Measurements from ENCODE around the gene ZNF213. TPM values are rescaled to one million over a fixed set of nuclear protein-coding genes. Genes with fewer than 3 reads are reported as not detected.
A peak's percentile ranks its signal among the peaks of the same experiment; 100 is the strongest.

ZNF213 gene
- total RNA-seq, 1 experiment from 2014 or later: 3.8 TPM

DNA sequence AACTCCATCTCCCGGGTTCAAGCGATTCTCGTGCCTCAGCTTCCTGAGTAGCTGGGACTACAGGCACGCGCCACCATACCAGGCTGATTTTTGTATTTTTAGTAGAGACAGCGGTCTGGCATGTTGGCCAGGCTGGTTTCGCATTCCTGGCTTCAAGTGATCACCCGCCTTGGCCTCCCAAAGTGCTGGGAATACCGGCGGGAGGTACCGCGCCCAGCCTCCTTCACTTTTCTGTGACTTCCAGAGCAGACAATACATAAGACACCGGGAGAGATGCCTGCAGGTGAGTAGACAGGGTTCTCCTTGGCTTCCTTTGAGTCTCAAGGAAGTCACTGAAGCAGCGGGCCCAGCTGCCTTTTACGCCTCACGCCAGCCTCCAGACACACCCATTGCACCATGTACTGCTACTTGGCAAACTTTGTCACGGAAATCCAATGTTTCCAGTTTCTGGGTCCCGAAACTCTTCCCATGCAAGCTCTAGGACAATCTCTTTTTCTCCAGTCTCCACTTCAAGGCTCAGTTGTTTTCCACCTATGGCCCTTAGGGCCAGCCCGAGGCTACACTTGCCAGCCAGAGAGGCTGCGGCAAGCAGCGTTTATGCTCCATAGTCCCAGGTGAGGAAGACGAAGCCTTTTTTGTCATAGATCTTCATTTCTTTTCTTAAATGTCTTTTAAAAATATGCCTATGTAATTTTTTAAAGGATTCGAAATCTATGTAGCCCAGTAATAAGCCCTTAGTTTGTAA, 52.3 kb downstream of the ZNF213 start:
- Histone ChIP-seq H3K27ac (no peak overlapping the region), H3K9me3 (replicated peaks) (peaks cover under 1% of the 10 kb centered on the region; the same call in 1 of the 2 replicates), H3K4me1 (replicated peaks) (peaks cover 33% of the 10 kb centered on the region), H3K27me3 (replicated peaks) (peaks cover 14% of the 10 kb centered on the region), H3K36me3 (no peaks in the 10 kb centered on the region), H3K4me3 (no peak overlapping the region)
- no peak for DNase-seq (ENCODE audit: low read depth in 1 of 2, low spot score in 2 of 2)

- H3K36me3 ChIP-seq: no peaks in the 10 kb centered on the region
- H3K27ac ChIP-seq: no peak within 1 kb of the TSS
- H3K4me1 ChIP-seq (replicated peaks): peaks cover 28% of the 10 kb centered on the region
- peaks cover 7% of the 10 kb centered on the region; the same call in 1 of the 2 replicates for H3K27me3 ChIP-seq (replicated peaks)
- DNase-seq (ENCODE audit: low read depth in 1 of 2, low spot score in 2 of 2): peak; percentile 62 to 68
- H3K4me3 ChIP-seq: peak within 1 kb of the TSS; percentile 43
- peaks cover 6% of the 10 kb centered on the region; the same call in 1 of the 2 replicates for H3K9me3 ChIP-seq (replicated peaks)
Measured at GRCh38 chr16:3187798-3188674, 53.2 kb downstream of the ZNF213 start, which contains the start of gene OR1F1. Gene OR1F1, plus strand, starts transcription at chr16:3188204.

DNA sequence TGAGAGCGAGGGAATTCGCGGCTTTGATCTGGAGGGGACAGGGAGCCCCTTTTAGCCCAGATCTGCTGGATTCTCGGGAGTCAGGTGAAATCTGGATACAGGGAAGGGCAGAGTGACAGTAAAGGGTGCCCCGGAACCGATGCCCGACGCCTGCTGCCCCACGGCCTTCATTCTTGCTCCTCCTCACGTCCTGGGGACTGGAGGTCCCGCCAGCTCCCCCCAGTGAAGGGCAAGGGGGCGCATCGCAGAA, 53.8 kb downstream of the ZNF213 start:
- Histone ChIP-seq H3K27me3 (replicated peaks) (peaks cover 2% of the 10 kb centered on the region; the same call in 1 of the 2 replicates), H3K4me3 (peak overlapping the region; percentile 43), H3K4me1 (replicated peaks) (peaks cover 22% of the 10 kb centered on the region), H3K27ac (no peak overlapping the region), H3K36me3 (no peaks in the 10 kb centered on the region), H3K9me3 (replicated peaks) (peaks cover 6% of the 10 kb centered on the region; the same call in 1 of the 2 replicates)
- no peak for DNase-seq (ENCODE audit: low read depth in 1 of 2, low spot score in 2 of 2)

DNA sequence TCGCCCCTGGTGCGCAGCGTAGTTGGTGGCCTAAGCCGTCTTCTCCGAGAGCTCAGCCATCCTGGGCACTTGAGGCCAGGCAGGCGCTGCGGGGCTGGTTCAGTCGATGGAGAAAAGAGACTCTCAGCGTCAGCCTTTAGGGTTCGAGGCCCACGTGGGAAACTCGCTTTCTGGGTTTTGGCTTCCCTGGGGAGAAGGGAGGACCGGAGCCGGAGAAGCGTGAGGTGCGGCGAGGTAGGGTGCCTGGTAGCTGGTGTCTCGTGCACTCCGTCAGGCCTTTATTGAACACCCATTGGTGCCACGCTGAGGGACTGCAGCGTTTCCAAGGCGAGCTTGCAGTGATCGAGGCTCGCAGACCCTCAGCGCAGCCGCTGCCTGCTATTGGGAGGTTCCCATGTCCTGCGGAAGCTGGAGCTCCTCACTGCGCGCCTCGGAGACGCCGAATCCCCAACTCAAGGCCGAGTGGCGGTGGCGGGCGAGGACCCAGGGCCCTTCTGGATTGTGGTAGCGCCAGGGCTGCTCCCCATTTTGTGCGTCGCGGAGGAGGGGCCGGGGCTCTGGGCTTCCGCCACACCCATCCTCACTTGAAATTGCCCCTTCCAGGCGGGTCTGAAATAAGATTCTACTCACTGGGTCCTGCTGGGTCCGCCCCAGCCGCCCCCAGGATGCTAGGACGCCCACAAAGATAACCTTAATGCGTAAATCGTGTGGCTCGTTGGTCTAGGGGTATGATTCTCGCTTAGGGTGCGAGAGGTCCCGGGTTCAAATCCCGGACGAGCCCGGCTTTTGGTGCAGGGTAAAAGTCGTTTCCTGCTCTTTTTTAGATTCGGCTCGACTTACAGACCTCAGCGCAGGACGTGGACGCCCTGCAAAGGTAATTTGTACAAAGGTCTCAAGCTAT, 54.3 kb downstream of the ZNF213 start:
- DNase-seq (ENCODE audit: low read depth in 1 of 2, low spot score in 2 of 2): peak; percentile 78 to 88
- Histone ChIP-seq H3K4me3 (peak overlapping the region; percentile 43), H3K36me3 (no peaks in the 10 kb centered on the region), H3K27me3 (replicated peaks) (no peaks in the 10 kb centered on the region; the same call in 1 of the 2 replicates), H3K4me1 (replicated peaks) (peaks cover 18% of the 10 kb centered on the region), H3K9me3 (replicated peaks) (peaks cover 6% of the 10 kb centered on the region; the same call in 1 of the 2 replicates), H3K27ac (no peak overlapping the region)

DNA sequence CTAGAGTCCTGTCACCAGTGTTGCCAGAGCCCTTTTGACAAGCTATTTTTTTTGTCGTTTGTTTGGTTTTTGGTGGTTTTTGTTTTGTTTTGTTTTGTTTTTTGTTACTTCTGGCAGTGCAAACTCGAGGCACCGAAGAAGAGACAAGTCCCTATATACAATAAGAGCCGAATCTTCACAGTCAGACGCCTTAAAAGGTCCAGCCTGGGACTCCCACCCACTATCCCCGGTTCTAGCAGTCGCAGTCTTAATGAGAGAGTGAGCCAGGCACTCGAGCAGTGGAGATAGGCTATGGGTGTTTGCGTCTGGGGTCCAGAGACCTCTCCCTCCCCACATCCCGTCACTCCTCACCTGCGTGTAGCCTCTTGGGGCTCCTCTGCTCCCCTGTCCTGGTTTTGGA, 55.0 kb downstream of the ZNF213 start:
- Histone ChIP-seq H3K27me3 (replicated peaks) (no peaks in the 10 kb centered on the region; the same call in 1 of the 2 replicates), H3K4me3 (peak overlapping the region; percentile 43), H3K9me3 (replicated peaks) (peaks cover 6% of the 10 kb centered on the region; the same call in 1 of the 2 replicates), H3K4me1 (replicated peaks) (peaks cover 18% of the 10 kb centered on the region), H3K36me3 (no peaks in the 10 kb centered on the region), H3K27ac (no peak overlapping the region)
- no peak for DNase-seq (ENCODE audit: low read depth in 1 of 2, low spot score in 2 of 2)

DNA sequence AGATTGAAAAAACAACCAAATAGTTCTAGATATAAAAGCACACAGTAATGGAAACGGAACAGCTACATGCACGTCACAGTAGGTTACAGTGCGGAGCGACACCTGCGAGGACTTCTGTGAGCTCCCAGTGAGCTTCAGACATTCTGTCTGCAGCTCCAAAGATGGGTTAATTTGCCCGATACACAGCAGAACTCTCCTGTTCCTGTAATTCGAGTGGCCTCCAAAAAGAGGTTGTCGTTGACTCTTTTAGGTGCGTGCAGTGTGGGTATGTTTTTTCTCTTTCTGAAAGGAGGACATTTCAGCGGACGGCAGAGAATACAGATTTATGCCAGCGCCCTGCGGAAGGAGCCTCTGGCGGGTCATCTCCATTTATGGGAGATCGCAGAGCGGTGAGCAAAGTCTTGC, 56.1 kb downstream of the ZNF213 start:
- H3K4me1 ChIP-seq (replicated peaks): peaks cover 18% of the 10 kb centered on the region
- H3K36me3 ChIP-seq: no peaks in the 10 kb centered on the region
- DNase-seq (ENCODE audit: low read depth in 1 of 2, low spot score in 2 of 2): no peak
- H3K27ac ChIP-seq: no peak overlapping the region
- no peak overlapping the region for H3K4me3 ChIP-seq
- H3K9me3 ChIP-seq (replicated peaks): peaks cover 6% of the 10 kb centered on the region; the same call in 1 of the 2 replicates
- H3K27me3 ChIP-seq (replicated peaks): no peaks in the 10 kb centered on the region; the same call in 1 of the 2 replicates

Other genes with a start within 250 kb of the ZNF213 start
- gene FLYWCH1, start 223.1 kb upstream of the ZNF213 start, total RNA-seq (2014; rRNA removed; shearing (Covaris generic)): 14.7 and 17.6 TPM in 2 replicates
- not detected in 2 replicates for gene KREMEN2, start 170.8 kb upstream of the ZNF213 start, total RNA-seq (2014; rRNA removed; shearing (Covaris generic))
- 29.9 and 44.0 TPM in 2 replicates for gene PAQR4, start 165.7 kb upstream of the ZNF213 start, total RNA-seq (2014; rRNA removed; shearing (Covaris generic))
- gene PKMYT1, start 154.6 kb upstream of the ZNF213 start, total RNA-seq (2014; rRNA removed; shearing (Covaris generic)): 66.4 and 80.8 TPM in 2 replicates
- gene CLDN9, start 122.1 kb upstream of the ZNF213 start, total RNA-seq (2014; rRNA removed; shearing (Covaris generic)): not detected in 2 replicates
- gene CLDN6, start 116.8 kb upstream of the ZNF213 start, total RNA-seq (2014; rRNA removed; shearing (Covaris generic)): not detected in 2 replicates
- 545 and 625 TPM in 2 replicates for gene TNFRSF12A, start 114.7 kb upstream of the ZNF213 start, total RNA-seq (2014; rRNA removed; shearing (Covaris generic))
- 16.2 and 30.6 TPM in 2 replicates for gene HCFC1R1, start 111.1 kb upstream of the ZNF213 start, total RNA-seq (2014; rRNA removed; shearing (Covaris generic))
- gene THOC6, start 111.0 kb upstream of the ZNF213 start, total RNA-seq (2014; rRNA removed; shearing (Covaris generic)): 27.4 and 28.2 TPM in 2 replicates
- not detected in 2 replicates for gene BICDL2, start 98.1 kb upstream of the ZNF213 start, total RNA-seq (2014; rRNA removed; shearing (Covaris generic))
- 0.55 TPM in 1 of 2 replicates, not detected in the other for gene MMP25, start 88.5 kb upstream of the ZNF213 start, total RNA-seq (2014; rRNA removed; shearing (Covaris generic))
- gene IL32, start 69.4 kb upstream of the ZNF213 start, total RNA-seq (2014; rRNA removed; shearing (Covaris generic)): 99.8 and 160 TPM in 2 replicates
- not detected in 2 replicates for gene ZSCAN10, start 35.7 kb upstream of the ZNF213 start, total RNA-seq (2014; rRNA removed; shearing (Covaris generic))
- gene ZNF205, start 22.4 kb upstream of the ZNF213 start, total RNA-seq (2014; rRNA removed; shearing (Covaris generic)): 13.8 and 15.3 TPM in 2 replicates
- gene OR1F1, start 53.2 kb downstream of the ZNF213 start, total RNA-seq (2014; rRNA removed; shearing (Covaris generic)): not detected in 2 replicates
- 8.5 TPM in 2 replicates for gene ZNF200, start 100.1 kb downstream of the ZNF213 start, total RNA-seq (2014; rRNA removed; shearing (Covaris generic))
- gene MEFV, start 121.6 kb downstream of the ZNF213 start, total RNA-seq (2014; rRNA removed; shearing (Covaris generic)): not detected in 2 replicates
- gene ZNF263, start 148.5 kb downstream of the ZNF213 start, total RNA-seq (2014; rRNA removed; shearing (Covaris generic)): 41.0 and 53.8 TPM in 2 replicates
- gene TIGD7, start 170.4 kb downstream of the ZNF213 start, total RNA-seq (2014; rRNA removed; shearing (Covaris generic)): 2.1 and 11.1 TPM in 2 replicates
- gene ZNF75A, start 170.5 kb downstream of the ZNF213 start, total RNA-seq (2014; rRNA removed; shearing (Covaris generic)): 15.5 and 16.8 TPM in 2 replicates
- 0.08 TPM in 1 of 2 replicates, not detected in the other for gene OR2C1, start 220.9 kb downstream of the ZNF213 start, total RNA-seq (2014; rRNA removed; shearing (Covaris generic))